HG03097 (cell line): ENCODE results near the gene CHCHD6.

Experiments used
- ATAC-seq: cut with Tn5 transposase; IDR thresholded peaks from one replicate; pipeline ENCODE4 v1.9.1; 2021; ENCODE audit not compliant: unreplicated experiment, low FRiP score

Gene CHCHD6

GRCh38 chr3:126737527-126737926, 33.5 kb downstream of the CHCHD6 start:
- no peak for ATAC-seq

- no peak for ATAC-seq
These were observed 38.0 kb downstream of the CHCHD6 start for GRCh38 chr3:126742057-126742456.

- ATAC-seq: no peak
These were observed 39.3 kb downstream of the CHCHD6 start for GRCh38 chr3:126743350-126743749.

GRCh38 chr3:126743781-126744180, 39.7 kb downstream of the CHCHD6 start:
- no peak for ATAC-seq

GRCh38 chr3:126745760-126746394, 41.8 kb downstream of the CHCHD6 start:
- no peak for ATAC-seq

GRCh38 chr3:126746395-126747177, 42.5 kb downstream of the CHCHD6 start:
- ATAC-seq: no peak

GRCh38 chr3:126747768-126748167, 43.7 kb downstream of the CHCHD6 start:
- no peak for ATAC-seq

- no peak for ATAC-seq
These were observed 44.9 kb downstream of the CHCHD6 start for GRCh38 chr3:126748701-126749546.

GRCh38 chr3:126749547-126749875, 45.5 kb downstream of the CHCHD6 start:
- no peak for ATAC-seq

GRCh38 chr3:126749931-126750755, 46.1 kb downstream of the CHCHD6 start:
- no peak for ATAC-seq

- no peak for ATAC-seq
These were observed 46.7 kb downstream of the CHCHD6 start for GRCh38 chr3:126750756-126751121.

GRCh38 chr3:126751611-126752302, 47.7 kb downstream of the CHCHD6 start:
- no peak for ATAC-seq

- no peak for ATAC-seq
These were observed 48.5 kb downstream of the CHCHD6 start for GRCh38 chr3:126752303-126753190.

- no peak for ATAC-seq
These were observed 49.4 kb downstream of the CHCHD6 start for GRCh38 chr3:126753191-126754160.

GRCh38 chr3:126755866-126756265, 51.8 kb downstream of the CHCHD6 start:
- no peak for ATAC-seq

- ATAC-seq: no peak
These were observed 54.0 kb downstream of the CHCHD6 start for GRCh38 chr3:126758026-126758425.

- ATAC-seq: no peak
These were observed 54.8 kb downstream of the CHCHD6 start for GRCh38 chr3:126758882-126759281.

- ATAC-seq: no peak
These were observed 56.5 kb downstream of the CHCHD6 start for GRCh38 chr3:126760541-126760940.
